Erythroblast (primary cell): Measurements from ENCODE around the gene CAMKMT.

Experiments used
- GATA1 ChIP-seq: IDR thresholded peaks from 2 replicates; pipeline ENCODE4 v1.6.1; 2011; ENCODE audit warnings: low read depth, mild to moderate bottlenecking, control low read depth, low read length, moderate library complexity
- POLR2A ChIP-seq: IDR thresholded peaks from 2 replicates; pipeline ENCODE4 v1.6.1; 2011; ENCODE audit warnings: mild to moderate bottlenecking, low read length

DNA sequence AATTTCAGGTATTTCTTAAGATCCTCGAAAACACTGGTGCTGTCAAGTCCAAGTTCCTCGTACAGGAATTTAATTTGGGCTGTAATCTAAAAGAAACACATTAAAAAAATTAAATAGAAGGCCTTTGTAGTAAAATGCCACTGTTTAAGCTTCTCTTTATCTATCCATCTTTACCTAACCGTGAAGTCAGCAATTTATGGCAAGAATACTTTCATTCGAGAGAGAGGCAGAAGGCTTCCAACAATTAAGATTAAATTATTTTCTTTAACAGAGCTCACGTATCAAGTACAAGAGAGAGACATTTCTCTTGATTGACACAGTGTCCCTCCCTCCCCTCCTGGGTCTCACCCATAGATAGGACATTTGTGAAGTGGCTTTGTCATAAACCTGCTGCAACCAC, 40.4 kb upstream of the CAMKMT start:
- TF ChIP-seq POLR2A, result no peak
- TF ChIP-seq GATA1, result no peak
